SK-N-SH treated with all-trans-retinoic acid at 6 μM for 48 hours (cell line): Measurements from ENCODE around the gene MIPEP.

Experiments
- ATAC-seq: fragments of 200-7000 bp; cut with Tn5 transposase; 3 replicates; pipeline ENCODE4 v1.9.1; 2020; ENCODE audit warnings: mild to moderate bottlenecking, moderate library complexity
- ARNTL ChIP-seq: fragments of 450-650 bp; formaldehyde crosslinking; IDR thresholded peaks from 2 replicates; pipeline ENCODE4 v1.5.0; 2020; ENCODE audit warnings: low read depth, mild to moderate bottlenecking, moderate library complexity, borderline replicate concordance
- BACH2 ChIP-seq: fragments of 250-450 bp; sonication (Bioruptor Pico); IDR thresholded peaks from 2 replicates; pipeline ENCODE4 v1.9.0; 2021; ENCODE audit warnings: mild to moderate bottlenecking, borderline replicate concordance
- CSDC2 ChIP-seq: fragments of 250-450 bp; sonication (Bioruptor Pico); IDR thresholded peaks from 2 replicates; pipeline ENCODE4 v1.5.0; 2020; ENCODE audit warnings: mild to moderate bottlenecking, moderate library complexity
- ESRRG ChIP-seq: fragments of 250-450 bp; sonication (Bioruptor Pico); IDR thresholded peaks from 2 replicates; pipeline ENCODE4 v1.6.1; 2021; ENCODE audit warnings: mild to moderate bottlenecking
- GLIS3 ChIP-seq: fragments of 250-450 bp; sonication (Bioruptor Pico); IDR thresholded peaks from 2 replicates; pipeline ENCODE4 v1.5.0; 2020; ENCODE audit warnings: mild to moderate bottlenecking, moderate library complexity
- ISL1 ChIP-seq: fragments of 250-450 bp; sonication (Bioruptor Pico); IDR thresholded peaks from 2 replicates; pipeline ENCODE4 v2.1.2; 2022; ENCODE audit warnings: mild to moderate bottlenecking, moderate library complexity
- OSR1 ChIP-seq: fragments of 250-450 bp; sonication (Bioruptor Pico); IDR thresholded peaks from 2 replicates; pipeline ENCODE4 v1.8.0; 2022; ENCODE audit warnings: moderate library complexity, mild to moderate bottlenecking, inconsistent platforms
- PPARA ChIP-seq: fragments of 250-450 bp; sonication (Bioruptor Pico); IDR thresholded peaks from 2 replicates; pipeline ENCODE4 v1.5.0; 2020; ENCODE audit warnings: mild to moderate bottlenecking, borderline replicate concordance
- RARB ChIP-seq: fragments of 250-450 bp; sonication (Bioruptor Pico); IDR thresholded peaks from 2 replicates; pipeline ENCODE4 v1.8.0; 2021; ENCODE audit warnings: mild to moderate bottlenecking, moderate library complexity
- SNAI2 ChIP-seq: fragments of 250-450 bp; sonication (Bioruptor Pico); IDR thresholded peaks from 2 replicates; pipeline ENCODE4 v1.5.0; 2020; ENCODE audit warnings: mild to moderate bottlenecking, moderate library complexity
- TCF4 ChIP-seq: fragments of 250-450 bp; sonication (Bioruptor Pico); IDR thresholded peaks from 2 replicates; pipeline ENCODE4 v1.8.0; 2021; ENCODE audit warnings: mild to moderate bottlenecking, moderate library complexity, borderline replicate concordance
- TOX ChIP-seq: fragments of 250-450 bp; sonication (Bioruptor Pico); IDR thresholded peaks from 2 replicates; pipeline ENCODE4 v1.8.0; 2021; ENCODE audit warnings: mild to moderate bottlenecking, moderate library complexity, borderline replicate concordance
- ZC3H10 ChIP-seq: fragments of 250-450 bp; sonication (Bioruptor Pico); IDR thresholded peaks from 2 replicates; pipeline ENCODE4 v1.5.1; 2021; ENCODE audit warnings: mild to moderate bottlenecking, moderate library complexity
- ZFP3 ChIP-seq: fragments of 250-450 bp; sonication (Bioruptor Pico); IDR thresholded peaks from 2 replicates; pipeline ENCODE4 v1.5.0; 2020; ENCODE audit warnings: mild to moderate bottlenecking, moderate library complexity
- ZFP30 ChIP-seq: fragments of 450-650 bp; formaldehyde crosslinking; IDR thresholded peaks from 2 replicates; pipeline ENCODE4 v1.5.0; 2022; ENCODE audit warnings: mild to moderate bottlenecking, moderate library complexity
- ZNF565 ChIP-seq: fragments of 450-650 bp; formaldehyde crosslinking; conservative IDR thresholded peaks from 2 replicates; pipeline ENCODE4 v1.5.0; 2020; ENCODE audit warnings: low read depth, mild to moderate bottlenecking, moderate library complexity
- ZNF70 ChIP-seq: fragments of 450-650 bp; formaldehyde crosslinking; IDR thresholded peaks from 2 replicates; pipeline ENCODE4 v1.5.0; 2020; ENCODE audit warnings: mild to moderate bottlenecking, moderate library complexity
- ZNF8 ChIP-seq: fragments of 450-650 bp; formaldehyde crosslinking; IDR thresholded peaks from 2 replicates; pipeline ENCODE4 v1.5.0; 2020; ENCODE audit warnings: mild to moderate bottlenecking, moderate library complexity
- TF ChIP-seq, protein P1 (sequence below): fragments of 250-450 bp; sonication (Bioruptor Pico); IDR thresholded peaks from 2 replicates; pipeline ENCODE4 v1.5.1; 2021; ENCODE audit warnings: mild to moderate bottlenecking, moderate library complexity
- TF ChIP-seq, protein P2 (sequence below): fragments of 250-450 bp; sonication (Bioruptor Pico); IDR thresholded peaks from 2 replicates; pipeline ENCODE4 v1.8.0; 2020; ENCODE audit warnings: mild to moderate bottlenecking, moderate library complexity, borderline replicate concordance
- TF ChIP-seq, protein P3 (sequence below): fragments of 250-450 bp; sonication (Bioruptor Pico); IDR thresholded peaks from 2 replicates; pipeline ENCODE4 v1.5.1; 2020; ENCODE audit warnings: low read depth, mild to moderate bottlenecking, moderate library complexity

MIPEP gene

DNA sequence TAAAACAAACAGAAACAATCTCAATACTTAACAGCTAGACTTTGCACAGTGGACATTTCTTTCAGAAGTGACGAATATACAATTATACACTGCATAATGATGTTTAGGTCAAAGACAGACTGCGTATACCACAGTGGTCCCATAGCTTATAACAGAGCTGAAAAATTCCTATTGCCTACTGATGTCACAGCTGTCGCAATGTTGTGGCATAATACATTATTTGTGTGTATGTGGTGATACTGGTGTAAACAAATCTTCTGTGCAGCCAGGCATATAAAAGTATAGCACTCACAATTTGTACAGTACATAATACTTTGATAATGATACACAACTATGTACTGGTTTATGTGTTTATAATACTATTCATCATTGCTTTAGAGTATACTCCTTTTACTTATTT is 202.3 kb downstream of the MIPEP start:
- TF ChIP-seq ZNF70 (CRISPR knock-in tag), result no peak
- TF ChIP-seq CSDC2 (CRISPR knock-in tag), result no peak
- TF ChIP-seq ARNTL (CRISPR knock-in tag), result no peak
- no peak for TF ChIP-seq ZC3H10 (CRISPR knock-in tag)
- no peak for TF ChIP-seq PPARA
- no peak for TF ChIP-seq ZNF8
- TF ChIP-seq OSR1, result no peak
- no peak for TF ChIP-seq RARB (CRISPR knock-in tag)
- no peak for TF ChIP-seq ZFP3 (CRISPR knock-in tag)
- TF ChIP-seq ESRRG, result no peak
- no peak for TF ChIP-seq ISL1
- no peak for TF ChIP-seq BACH2
- no peak for ATAC-seq

DNA sequence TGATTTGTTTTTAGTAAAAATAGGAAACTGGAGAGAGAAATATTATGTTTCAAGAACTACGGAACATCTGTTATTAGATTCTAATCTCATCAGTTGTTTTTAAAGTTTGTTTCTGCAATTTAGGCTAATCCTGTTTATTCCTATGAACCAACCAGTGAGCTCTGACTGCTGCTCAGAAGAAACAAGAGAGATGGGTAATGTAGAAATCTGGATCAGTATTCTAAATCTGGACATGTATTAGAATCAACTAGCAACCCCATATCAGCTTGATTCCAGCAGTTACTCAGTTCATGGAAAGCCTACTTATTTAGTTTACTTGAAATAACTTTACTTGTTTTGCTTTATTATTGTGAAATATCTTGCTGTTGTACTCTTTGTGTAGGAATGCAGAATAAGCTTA is 203.8 kb downstream of the MIPEP start:
- no peak for ATAC-seq
- TF ChIP-seq SNAI2 (CRISPR knock-in tag) (no peak), TCF4 (CRISPR knock-in tag) (no peak), ZFP3 (CRISPR knock-in tag) (no peak), ISL1 (no peak), ESRRG (no peak), PPARA (no peak), ARNTL (CRISPR knock-in tag) (no peak), TOX (CRISPR knock-in tag) (no peak)
- TF ChIP-seq, protein P1, sequence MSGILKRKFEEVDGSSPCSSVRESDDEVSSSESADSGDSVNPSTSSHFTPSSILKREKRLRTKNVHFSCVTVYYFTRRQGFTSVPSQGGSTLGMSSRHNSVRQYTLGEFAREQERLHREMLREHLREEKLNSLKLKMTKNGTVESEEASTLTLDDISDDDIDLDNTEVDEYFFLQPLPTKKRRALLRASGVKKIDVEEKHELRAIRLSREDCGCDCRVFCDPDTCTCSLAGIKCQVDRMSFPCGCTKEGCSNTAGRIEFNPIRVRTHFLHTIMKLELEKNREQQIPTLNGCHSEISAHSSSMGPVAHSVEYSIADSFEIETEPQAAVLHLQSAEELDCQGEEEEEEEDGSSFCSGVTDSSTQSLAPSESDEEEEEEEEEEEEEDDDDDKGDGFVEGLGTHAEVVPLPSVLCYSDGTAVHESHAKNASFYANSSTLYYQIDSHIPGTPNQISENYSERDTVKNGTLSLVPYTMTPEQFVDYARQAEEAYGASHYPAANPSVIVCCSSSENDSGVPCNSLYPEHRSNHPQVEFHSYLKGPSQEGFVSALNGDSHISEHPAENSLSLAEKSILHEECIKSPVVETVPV (CRISPR knock-in tag), result no peak
- TF ChIP-seq, protein P2, sequence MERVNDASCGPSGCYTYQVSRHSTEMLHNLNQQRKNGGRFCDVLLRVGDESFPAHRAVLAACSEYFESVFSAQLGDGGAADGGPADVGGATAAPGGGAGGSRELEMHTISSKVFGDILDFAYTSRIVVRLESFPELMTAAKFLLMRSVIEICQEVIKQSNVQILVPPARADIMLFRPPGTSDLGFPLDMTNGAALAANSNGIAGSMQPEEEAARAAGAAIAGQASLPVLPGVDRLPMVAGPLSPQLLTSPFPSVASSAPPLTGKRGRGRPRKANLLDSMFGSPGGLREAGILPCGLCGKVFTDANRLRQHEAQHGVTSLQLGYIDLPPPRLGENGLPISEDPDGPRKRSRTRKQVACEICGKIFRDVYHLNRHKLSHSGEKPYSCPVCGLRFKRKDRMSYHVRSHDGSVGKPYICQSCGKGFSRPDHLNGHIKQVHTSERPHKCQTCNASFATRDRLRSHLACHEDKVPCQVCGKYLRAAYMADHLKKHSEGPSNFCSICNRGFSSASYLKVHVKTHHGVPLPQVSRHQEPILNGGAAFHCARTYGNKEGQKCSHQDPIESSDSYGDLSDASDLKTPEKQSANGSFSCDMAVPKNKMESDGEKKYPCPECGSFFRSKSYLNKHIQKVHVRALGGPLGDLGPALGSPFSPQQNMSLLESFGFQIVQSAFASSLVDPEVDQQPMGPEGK (CRISPR knock-in tag), result no peak

DNA sequence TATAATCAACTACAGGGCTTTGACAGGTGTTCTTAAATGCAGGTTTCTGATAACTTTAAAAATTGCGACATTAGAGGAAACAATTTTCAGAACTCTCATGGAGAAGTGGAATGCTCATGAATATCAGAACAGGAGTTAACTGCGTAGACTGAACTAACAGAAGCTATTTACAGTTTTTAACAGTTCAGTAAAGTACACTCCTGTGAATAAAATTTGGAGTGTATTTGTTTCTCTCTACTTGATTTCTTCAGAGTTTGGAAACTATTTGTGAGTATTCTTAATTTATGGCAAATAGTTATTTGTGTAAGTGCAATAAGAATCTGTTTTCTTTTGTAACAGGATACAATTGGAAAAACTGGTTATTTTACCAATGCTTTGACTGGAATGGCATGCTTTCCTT is 204.6 kb downstream of the MIPEP start:
- no peak for ATAC-seq
- TF ChIP-seq ISL1 (no peak), GLIS3 (CRISPR knock-in tag) (no peak), ZNF8 (no peak), ZFP30 (CRISPR knock-in tag) (no peak), OSR1 (no peak), RARB (CRISPR knock-in tag) (no peak), ZC3H10 (CRISPR knock-in tag) (no peak), BACH2 (no peak), TCF4 (CRISPR knock-in tag) (no peak), ARNTL (CRISPR knock-in tag) (no peak), ZFP3 (CRISPR knock-in tag) (no peak), CSDC2 (CRISPR knock-in tag) (no peak)
- TF ChIP-seq, protein P3, sequence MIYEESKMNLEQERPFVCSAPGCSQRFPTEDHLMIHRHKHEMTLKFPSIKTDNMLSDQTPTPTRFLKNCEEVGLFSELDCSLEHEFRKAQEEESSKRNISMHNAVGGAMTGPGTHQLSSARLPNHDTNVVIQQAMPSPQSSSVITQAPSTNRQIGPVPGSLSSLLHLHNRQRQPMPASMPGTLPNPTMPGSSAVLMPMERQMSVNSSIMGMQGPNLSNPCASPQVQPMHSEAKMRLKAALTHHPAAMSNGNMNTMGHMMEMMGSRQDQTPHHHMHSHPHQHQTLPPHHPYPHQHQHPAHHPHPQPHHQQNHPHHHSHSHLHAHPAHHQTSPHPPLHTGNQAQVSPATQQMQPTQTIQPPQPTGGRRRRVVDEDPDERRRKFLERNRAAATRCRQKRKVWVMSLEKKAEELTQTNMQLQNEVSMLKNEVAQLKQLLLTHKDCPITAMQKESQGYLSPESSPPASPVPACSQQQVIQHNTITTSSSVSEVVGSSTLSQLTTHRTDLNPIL (CRISPR knock-in tag), result no peak
- TF ChIP-seq, all 23 proteins: peak for 0

DNA sequence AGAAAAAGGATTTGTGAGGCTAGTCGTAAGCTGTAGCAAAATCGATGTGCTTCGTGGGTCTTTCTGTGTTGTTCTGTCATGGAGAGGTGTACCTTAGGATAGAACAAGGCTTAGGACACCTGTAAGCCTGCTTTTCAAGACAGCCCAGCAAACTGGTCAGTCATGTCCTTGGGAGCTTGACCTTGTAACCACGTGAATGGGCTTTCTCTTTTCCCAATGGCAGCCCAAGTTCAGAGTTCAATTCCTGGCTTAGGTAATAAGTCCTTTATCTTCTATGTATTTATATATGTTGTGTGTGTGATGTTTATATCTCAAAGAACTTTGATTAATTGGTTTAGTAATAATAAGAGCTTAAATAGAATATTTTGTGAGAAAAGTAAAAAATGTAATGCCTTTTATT is 206.1 kb downstream of the MIPEP start:
- no peak for ATAC-seq
- TF ChIP-seq ZNF565 (CRISPR knock-in tag) (no peak), ESRRG (no peak), ZC3H10 (CRISPR knock-in tag) (no peak), TCF4 (CRISPR knock-in tag) (no peak), ARNTL (CRISPR knock-in tag) (no peak), GLIS3 (CRISPR knock-in tag) (no peak), PPARA (no peak), OSR1 (no peak), ZFP30 (CRISPR knock-in tag) (no peak), ZNF8 (no peak), ZNF70 (CRISPR knock-in tag) (no peak), BACH2 (no peak), RARB (CRISPR knock-in tag) (no peak)
- TF ChIP-seq, protein P2 (CRISPR knock-in tag), result no peak
- TF ChIP-seq, protein P1 (CRISPR knock-in tag), result no peak
